GM06990 (cell line): ENCODE data around the gene JSRP1.
A peak's percentile ranks its signal among the peaks of the same experiment; 100 is the strongest.

Experiments
- DNase-seq: peaks from one replicate; pipeline ENCODE4 v3.0.0-alpha.2; 2011; ENCODE audit not compliant: insufficient read length; ENCODE audit errors: extremely low read depth
- H3K27me3 ChIP-seq: replicated peaks from 2 replicates; pipeline ENCODE4 v1.6.0; 2011; ENCODE audit warnings: low read length; ENCODE audit not compliant: control insufficient read depth, insufficient read depth
- H3K36me3 ChIP-seq: 2 replicates; pipeline ENCODE4 v1.5.1; 2011; ENCODE audit warnings: low read length; ENCODE audit not compliant: control insufficient read depth, insufficient read depth
- H3K4me3 ChIP-seq: replicated peaks from 2 replicates; pipeline ENCODE4 v1.5.1; 2011; ENCODE audit warnings: low read depth, mild to moderate bottlenecking, control low read depth, low read length
- CTCF ChIP-seq: IDR thresholded peaks from 2 replicates; pipeline ENCODE4 v1.5.1; 2011; ENCODE audit warnings: low read length, control low read depth, mild to moderate bottlenecking, inconsistent platforms; ENCODE audit not compliant: insufficient read depth, poor library complexity, severe bottlenecking

The JSRP1 gene

GRCh38 chr19:2277138-2277537 lies 20.9 kb upstream of the JSRP1 start:
- no peak overlapping the region for H3K4me3 ChIP-seq
- DNase-seq = no peak
- peaks cover 10% of the 10 kb centered on the region for H3K36me3 ChIP-seq
- TF ChIP-seq CTCF = no peak
- H3K27me3 ChIP-seq = no peaks in the 10 kb centered on the region

- no peak for TF ChIP-seq CTCF
- Histone ChIP-seq H3K36me3 (peaks cover 11% of the 10 kb centered on the region), H3K4me3 (no peak overlapping the region), H3K27me3 (no peaks in the 10 kb centered on the region)
- no peak for DNase-seq
These were observed 20.3 kb upstream of the JSRP1 start for GRCh38 chr19:2276429-2276986.

DNA sequence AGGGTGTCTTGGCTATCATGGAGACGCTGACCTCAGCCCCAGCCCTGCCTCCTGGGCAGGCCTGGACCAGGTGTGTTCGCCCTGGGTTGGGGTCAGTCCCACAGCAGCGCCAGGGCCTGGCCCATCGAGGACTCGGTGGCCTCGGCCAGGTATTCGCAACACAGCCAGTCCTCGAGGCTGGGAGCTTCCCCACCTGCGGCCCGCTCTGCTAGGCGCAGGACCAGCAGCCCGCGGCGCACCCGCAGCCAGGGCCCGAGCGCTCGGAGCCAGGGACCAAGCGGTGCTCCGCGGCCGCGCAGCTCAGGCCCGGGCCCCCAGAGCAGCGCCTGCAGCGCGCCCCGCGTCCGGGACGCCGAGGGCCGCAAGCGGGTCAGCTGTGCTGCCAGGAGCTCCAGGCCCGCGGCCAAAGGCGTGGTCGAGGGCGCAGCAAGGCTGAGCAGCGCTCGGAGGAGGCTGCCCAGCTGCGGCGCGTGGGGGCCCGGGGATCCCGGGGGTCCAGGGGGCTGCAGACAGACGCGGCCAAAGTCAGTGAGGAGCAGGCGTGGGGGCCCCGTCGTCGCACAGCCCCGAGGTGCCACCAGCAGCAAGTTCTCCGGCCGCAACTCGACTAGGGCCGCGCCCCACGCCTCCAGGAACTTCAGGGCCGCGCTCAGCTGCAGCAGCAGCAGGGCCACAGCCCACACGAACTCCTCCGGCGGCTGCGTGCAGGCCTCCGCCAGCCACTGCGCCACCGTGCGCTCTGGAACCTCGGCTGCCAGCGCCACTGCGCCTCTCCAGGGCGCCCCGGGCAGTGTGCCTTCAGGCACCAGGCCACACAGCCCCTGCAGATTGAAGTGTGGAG lies 19.6 kb upstream of the JSRP1 start:
- no peak for TF ChIP-seq CTCF
- Histone ChIP-seq H3K27me3 (no peaks in the 10 kb centered on the region), H3K36me3 (peaks cover 11% of the 10 kb centered on the region), H3K4me3 (no peak overlapping the region)
- DNase-seq = no peak

DNA sequence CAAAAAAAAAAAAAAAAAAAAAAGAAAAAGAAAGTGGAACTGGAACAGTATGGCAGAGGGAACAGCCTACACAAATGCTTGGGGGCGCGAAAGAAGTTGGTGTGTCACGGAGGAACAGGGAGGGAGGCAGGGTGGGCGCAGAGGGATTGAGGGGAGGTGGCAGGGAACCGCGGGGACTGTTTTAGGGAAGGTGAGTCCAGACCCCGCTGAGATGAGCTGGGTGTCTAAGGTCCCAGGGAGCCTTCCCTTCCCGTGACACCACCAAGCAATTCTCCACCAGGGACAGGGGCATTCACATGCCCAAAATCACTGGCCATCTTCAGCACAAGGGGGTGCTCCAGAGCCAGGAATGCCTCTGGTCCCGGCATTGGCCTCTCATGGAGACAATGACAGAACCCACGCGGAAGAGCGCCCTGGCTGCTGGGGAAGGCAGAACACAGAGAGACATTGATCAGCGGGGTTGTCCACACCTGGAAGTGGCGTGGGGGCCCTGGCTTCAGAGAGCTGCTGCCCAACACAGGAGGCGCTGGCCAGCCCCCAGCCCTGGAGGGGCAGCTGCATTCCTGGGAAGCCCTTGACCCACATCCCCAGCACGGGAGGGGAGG lies 18.8 kb upstream of the JSRP1 start:
- no peak for DNase-seq
- Histone ChIP-seq H3K4me3 (no peak overlapping the region), H3K27me3 (no peaks in the 10 kb centered on the region), H3K36me3 (peaks cover 11% of the 10 kb centered on the region)
- peak; percentile 49 for TF ChIP-seq CTCF

DNA sequence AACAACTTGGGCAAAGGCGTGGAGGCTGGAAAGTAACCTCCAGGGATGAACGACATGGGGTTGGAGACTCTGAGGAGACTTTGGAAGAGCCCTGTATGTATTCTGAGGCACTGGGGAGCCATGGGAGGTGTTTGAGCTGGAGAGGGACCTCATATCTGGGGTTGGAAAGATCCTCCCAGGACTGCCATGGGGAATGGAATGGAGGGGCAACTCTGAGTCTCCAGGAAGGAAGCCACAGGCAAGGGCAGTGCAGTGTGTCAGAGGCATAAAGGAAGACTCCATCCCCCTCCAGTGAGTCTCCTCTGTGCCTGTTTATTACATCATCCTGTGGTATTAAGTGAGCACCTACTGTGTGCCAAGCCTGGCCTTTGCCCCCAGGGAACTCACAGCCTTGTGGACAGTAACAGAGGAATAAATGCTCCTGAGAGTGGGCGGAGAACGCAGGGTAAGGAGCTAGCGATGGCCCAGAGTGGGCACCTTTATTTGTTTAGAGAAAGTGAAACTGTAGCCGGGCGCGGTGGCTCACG lies 18.0 kb upstream of the JSRP1 start:
- no peak overlapping the region for H3K4me3 ChIP-seq
- H3K36me3 ChIP-seq = peaks cover 11% of the 10 kb centered on the region
- no peak for TF ChIP-seq CTCF
- no peaks in the 10 kb centered on the region for H3K27me3 ChIP-seq
- no peak for DNase-seq
